ENCODE results near the gene MARK1. TPM values are rescaled to one million over a fixed set of nuclear protein-coding genes. Genes with fewer than 3 reads are reported as not detected.

Gene MARK1
- total and polyA plus RNA-seq, 2 of the 13 experiments (the other 11 are each of a cell fraction or from before 2014, with no cell fraction given) = not detected

DNA sequence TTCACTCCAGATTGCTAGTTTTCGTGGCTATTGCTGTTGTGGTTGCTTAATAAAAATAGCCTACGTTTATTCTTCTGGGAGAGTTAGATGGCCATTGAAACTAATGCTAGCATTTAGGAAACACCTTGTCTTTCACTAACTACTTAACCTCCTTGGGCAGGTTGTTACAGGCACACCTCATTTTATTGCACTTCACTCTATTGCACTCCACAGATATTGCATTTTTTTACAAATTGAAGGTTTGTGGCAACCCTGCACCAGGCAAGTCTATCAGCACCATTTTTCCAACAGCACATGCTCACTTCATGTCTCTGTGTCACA, 11.3 kb upstream of the MARK1 start:
- no peaks in the 10 kb centered on the region for H3K27me3 ChIP-seq (ENCODE audit: control insufficient read depth in 1 of 2, insufficient read depth in 2 of 2, low read length in 2 of 2)
- no peak overlapping the region for H3K4me2 ChIP-seq (ENCODE audit: low read depth, low read length)
- H3K9me3 ChIP-seq (ENCODE audit: low read length) = no peaks in the 10 kb centered on the region
- FAIRE-seq = no peak
- BruUV-seq (replicated peaks) = no TSS peak
- no peaks in the 10 kb centered on the region for H4K20me1 ChIP-seq (ENCODE audit: insufficient read depth, low read length)
- no peaks in the 10 kb centered on the region for H3K4me1 ChIP-seq (ENCODE audit: insufficient read depth, low read length)
- ChIA-PET CTCF (ENCODE audit: low intra/inter-chr PET ratio, low total read pairs) (no interaction called here), POLR2A (no interaction called here)
- 0% methylated on average over 2 of the region's 2 CpGs for WGBS (ENCODE audit: low lambda C conversion rate)
- intact Hi-C loops (cut with micrococcal nuclease; ENCODE audit: unreplicated experiment) (no loop called here), in situ Hi-C loops (cut with HindIII; ENCODE audit: extremely low pct_ligation_motif_present, low pct_unique_long_range_greater_than_20kb) (no loop called here)
- no peak overlapping the region for H3K27ac ChIP-seq (ENCODE audit: extremely low read length, insufficient read depth, low read length)
- no peaks in the 10 kb centered on the region for H3K36me3 ChIP-seq (replicated peaks in 1 of 2; ENCODE audit: control insufficient read depth in 1 of 2, insufficient read depth in 2 of 2, low read length in 2 of 2)
- no peak overlapping the region for H3K4me3 ChIP-seq (replicated peaks in 1 of 3; ENCODE audit: insufficient read depth in 1 of 3, low read depth in 2 of 3, low read length in 3 of 3)
- DNase-seq (ENCODE audit: low spot score) = no peak
- no peaks in the 10 kb centered on the region for H3K79me2 ChIP-seq (ENCODE audit: insufficient read depth, low read length)
- no peak for ATAC-seq
- no peak overlapping the region for H3K9ac ChIP-seq (ENCODE audit: insufficient read depth, low read depth, low read length)
- no peak overlapping the region for H2AFZ ChIP-seq (ENCODE audit: low read length)
- TF ChIP-seq ZNF841 (CRISPR knock-in tag; IDR thresholded peaks at IDR 0.05; ENCODE audit: borderline replicate concordance) (no peak), ZHX2 (IDR thresholded peaks at IDR 0.05; ENCODE audit: low read depth) (no peak), ZHX2 (CRISPR knock-in tag; IDR thresholded peaks at IDR 0.05; ENCODE audit: borderline replicate concordance) (no peak), GABPA (IDR thresholded peaks at IDR 0.05; ENCODE audit: low read depth, low read length) (no peak), GABPA (CRISPR knock-in tag; IDR thresholded peaks at IDR 0.05; ENCODE audit: low read depth) (no peak), KDM1A (CRISPR knock-in tag; IDR thresholded peaks at IDR 0.05) (no peak), ZNF546 (CRISPR knock-in tag; conservative IDR thresholded peaks at IDR 0.05) (no peak), NCOA2 (CRISPR knock-in tag; IDR thresholded peaks at IDR 0.05) (no peak), ZBTB42 (CRISPR knock-in tag; IDR thresholded peaks at IDR 0.05) (no peak), POGK (CRISPR knock-in tag; conservative IDR thresholded peaks at IDR 0.05) (no peak), ZNF496 (CRISPR knock-in tag; IDR thresholded peaks at IDR 0.05; ENCODE audit: insufficient replicate concordance) (no peak), NCOA1 (CRISPR knock-in tag; IDR thresholded peaks at IDR 0.05) (no peak), THAP11 (CRISPR knock-in tag; IDR thresholded peaks at IDR 0.05) (no peak), MAFF (IDR thresholded peaks at IDR 0.05; ENCODE audit: low read depth, low read length) (no peak), STAT5B (CRISPR knock-in tag; IDR thresholded peaks at IDR 0.05) (no peak), RFXANK (CRISPR knock-in tag; IDR thresholded peaks at IDR 0.05) (no peak)
- TF ChIP-seq, protein P1, sequence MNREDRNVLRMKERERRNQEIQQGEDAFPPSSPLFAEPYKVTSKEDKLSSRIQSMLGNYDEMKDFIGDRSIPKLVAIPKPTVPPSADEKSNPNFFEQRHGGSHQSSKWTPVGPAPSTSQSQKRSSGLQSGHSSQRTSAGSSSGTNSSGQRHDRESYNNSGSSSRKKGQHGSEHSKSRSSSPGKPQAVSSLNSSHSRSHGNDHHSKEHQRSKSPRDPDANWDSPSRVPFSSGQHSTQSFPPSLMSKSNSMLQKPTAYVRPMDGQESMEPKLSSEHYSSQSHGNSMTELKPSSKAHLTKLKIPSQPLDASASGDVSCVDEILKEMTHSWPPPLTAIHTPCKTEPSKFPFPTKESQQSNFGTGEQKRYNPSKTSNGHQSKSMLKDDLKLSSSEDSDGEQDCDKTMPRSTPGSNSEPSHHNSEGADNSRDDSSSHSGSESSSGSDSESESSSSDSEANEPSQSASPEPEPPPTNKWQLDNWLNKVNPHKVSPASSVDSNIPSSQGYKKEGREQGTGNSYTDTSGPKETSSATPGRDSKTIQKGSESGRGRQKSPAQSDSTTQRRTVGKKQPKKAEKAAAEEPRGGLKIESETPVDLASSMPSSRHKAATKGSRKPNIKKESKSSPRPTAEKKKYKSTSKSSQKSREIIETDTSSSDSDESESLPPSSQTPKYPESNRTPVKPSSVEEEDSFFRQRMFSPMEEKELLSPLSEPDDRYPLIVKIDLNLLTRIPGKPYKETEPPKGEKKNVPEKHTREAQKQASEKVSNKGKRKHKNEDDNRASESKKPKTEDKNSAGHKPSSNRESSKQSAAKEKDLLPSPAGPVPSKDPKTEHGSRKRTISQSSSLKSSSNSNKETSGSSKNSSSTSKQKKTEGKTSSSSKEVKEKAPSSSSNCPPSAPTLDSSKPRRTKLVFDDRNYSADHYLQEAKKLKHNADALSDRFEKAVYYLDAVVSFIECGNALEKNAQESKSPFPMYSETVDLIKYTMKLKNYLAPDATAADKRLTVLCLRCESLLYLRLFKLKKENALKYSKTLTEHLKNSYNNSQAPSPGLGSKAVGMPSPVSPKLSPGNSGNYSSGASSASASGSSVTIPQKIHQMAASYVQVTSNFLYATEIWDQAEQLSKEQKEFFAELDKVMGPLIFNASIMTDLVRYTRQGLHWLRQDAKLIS (CRISPR knock-in tag; IDR thresholded peaks at IDR 0.05) = no peak
